Chondrocyte (in vitro differentiated cells): ENCODE results near the gene SYT14. TPM values are rescaled to one million over a fixed set of nuclear protein-coding genes. Genes with fewer than 3 reads are reported as not detected.

Source experiments
- DNase-seq: peaks from one replicate; pipeline ENCODE4 v3.0.0; 2021; ENCODE audit warnings: mixed read lengths, low spot score
- H3K27ac Mint-ChIP-seq: one replicate; pipeline ENCODE4 v1.8.0; 2021; ENCODE audit warnings: mild to moderate bottlenecking, moderate library complexity, mixed read lengths; ENCODE audit not compliant: unreplicated experiment
- H3K27me3 Mint-ChIP-seq: 2 replicates; pipeline ENCODE4 v1.8.0; 2021; ENCODE audit warnings: low read depth, mixed read lengths
- H3K36me3 Mint-ChIP-seq: 2 replicates; pipeline ENCODE4 v1.8.0; 2021; ENCODE audit warnings: low read depth, mixed read lengths
- H3K4me1 Mint-ChIP-seq: 2 replicates; pipeline ENCODE4 v1.8.0; 2021; ENCODE audit warnings: low read depth, mild to moderate bottlenecking, mixed read lengths
- H3K4me3 Mint-ChIP-seq: one replicate; pipeline ENCODE4 v1.8.0; 2021; ENCODE audit warnings: mild to moderate bottlenecking, moderate library complexity, mixed read lengths; ENCODE audit not compliant: unreplicated experiment
- H3K9me3 Mint-ChIP-seq: 2 replicates; pipeline ENCODE4 v1.8.0; 2021; ENCODE audit warnings: low read depth, mixed read lengths
- CTCF ChIP-seq: fragments of 200-600 bp; sonication (generic); IDR thresholded peaks from 2 replicates; pipeline ENCODE4 v1.5.0; 2021; ENCODE audit warnings: antibody characterized with exemption, mild to moderate bottlenecking, moderate library complexity
- total RNA-seq: library from RNA; stranded (reverse); gene quantifications from 3 replicates; pipeline ENCODE4 v1.2.1, GENCODE V29; 2021

Gene SYT14
- total RNA-seq, 1 donor from 2014 or later = 1.0 TPM

GRCh38 chr1:209999005-209999404 is 61.0 kb downstream of the SYT14 start:
- H3K36me3 Mint-ChIP-seq = peaks cover 2% of the 10 kb centered on the region
- peaks cover 54% of the 10 kb centered on the region for H3K27me3 Mint-ChIP-seq
- no peak for DNase-seq
- H3K9me3 Mint-ChIP-seq = peaks cover 8% of the 10 kb centered on the region
- no peak overlapping the region for H3K27ac Mint-ChIP-seq
- TF ChIP-seq CTCF = no peak
- no peaks in the 10 kb centered on the region for H3K4me1 Mint-ChIP-seq
- no peak overlapping the region for H3K4me3 Mint-ChIP-seq

GRCh38 chr1:210001751-210002150 is 63.7 kb downstream of the SYT14 start:
- peaks cover 37% of the 10 kb centered on the region for H3K27me3 Mint-ChIP-seq
- no peaks in the 10 kb centered on the region for H3K9me3 Mint-ChIP-seq
- H3K4me1 Mint-ChIP-seq = no peaks in the 10 kb centered on the region
- H3K4me3 Mint-ChIP-seq = no peak overlapping the region
- DNase-seq = no peak
- H3K27ac Mint-ChIP-seq = no peak overlapping the region
- H3K36me3 Mint-ChIP-seq = no peaks in the 10 kb centered on the region
- TF ChIP-seq CTCF = no peak

- Mint-ChIP-seq H3K9me3 (no peaks in the 10 kb centered on the region), H3K36me3 (no peaks in the 10 kb centered on the region), H3K27ac (no peak overlapping the region), H3K27me3 (peaks cover 29% of the 10 kb centered on the region), H3K4me3 (no peak overlapping the region), H3K4me1 (no peaks in the 10 kb centered on the region)
- TF ChIP-seq CTCF = no peak
- DNase-seq = no peak
These were observed 65.5 kb downstream of the SYT14 start for GRCh38 chr1:210003501-210003900.

GRCh38 chr1:210010161-210010560 is 72.1 kb downstream of the SYT14 start:
- no peak for TF ChIP-seq CTCF
- Mint-ChIP-seq H3K4me1 (no peaks in the 10 kb centered on the region), H3K27ac (no peak overlapping the region), H3K27me3 (peaks cover 3% of the 10 kb centered on the region), H3K4me3 (no peak overlapping the region), H3K36me3 (no peaks in the 10 kb centered on the region), H3K9me3 (no peaks in the 10 kb centered on the region)
- no peak for DNase-seq

- Mint-ChIP-seq H3K4me1 (no peaks in the 10 kb centered on the region), H3K4me3 (no peak overlapping the region), H3K27ac (no peak overlapping the region), H3K27me3 (peaks cover 4% of the 10 kb centered on the region), H3K36me3 (no peaks in the 10 kb centered on the region), H3K9me3 (no peaks in the 10 kb centered on the region)
- no peak for TF ChIP-seq CTCF
- DNase-seq = no peak
These were observed 83.3 kb downstream of the SYT14 start for GRCh38 chr1:210021145-210021860.
